Keratinocyte (primary cell): Measurements from ENCODE around the gene ANKS6.

Experiments
- EZH2 ChIP-seq: IDR thresholded peaks from one replicate; pipeline ENCODE4 v1.6.1; 2012; ENCODE audit warnings: inconsistent platforms, mild to moderate bottlenecking, low read length, moderate library complexity
- TF ChIP-seq, protein P1 (sequence below), 3 experiments: IDR thresholded peaks in 1 of 3; conservative IDR thresholded peaks in 1 of 3; optimal IDR thresholded peaks in 1 of 3; 2 replicates in 2 of 3; 3 replicates in 1 of 3; pipeline versions ENCODE3 to v1.5.1; 2011; ENCODE audit warnings: low read length in 3 of 3, mild to moderate bottlenecking in 3 of 3, moderate library complexity in 2 of 3, control low read depth in 1 of 3, inconsistent platforms in 1 of 3; ENCODE audit not compliant: insufficient read depth in 2 of 3; ENCODE audit errors: extremely low read depth in 1 of 3

DNA sequence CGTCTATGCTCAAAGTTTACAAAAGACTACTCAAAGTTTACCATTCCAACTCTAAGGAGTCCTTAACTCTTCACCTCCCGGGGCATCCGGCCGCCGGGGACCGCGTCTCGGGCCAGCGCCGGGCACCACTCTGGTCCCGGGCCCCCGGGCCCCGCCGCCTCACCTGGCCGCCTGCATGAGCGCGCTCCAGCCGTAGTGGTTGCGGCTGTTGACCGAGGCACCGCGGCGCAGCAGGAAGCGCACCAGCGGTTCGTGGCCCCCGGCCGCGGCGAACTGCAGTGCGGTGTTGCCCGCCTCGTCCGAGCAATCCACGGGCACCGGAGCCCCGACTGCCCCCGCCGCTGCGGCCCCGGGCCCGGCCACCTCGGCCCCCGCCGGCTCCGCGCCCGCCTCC, 388 bp downstream of the ANKS6 start:
- TF ChIP-seq, protein P1, sequence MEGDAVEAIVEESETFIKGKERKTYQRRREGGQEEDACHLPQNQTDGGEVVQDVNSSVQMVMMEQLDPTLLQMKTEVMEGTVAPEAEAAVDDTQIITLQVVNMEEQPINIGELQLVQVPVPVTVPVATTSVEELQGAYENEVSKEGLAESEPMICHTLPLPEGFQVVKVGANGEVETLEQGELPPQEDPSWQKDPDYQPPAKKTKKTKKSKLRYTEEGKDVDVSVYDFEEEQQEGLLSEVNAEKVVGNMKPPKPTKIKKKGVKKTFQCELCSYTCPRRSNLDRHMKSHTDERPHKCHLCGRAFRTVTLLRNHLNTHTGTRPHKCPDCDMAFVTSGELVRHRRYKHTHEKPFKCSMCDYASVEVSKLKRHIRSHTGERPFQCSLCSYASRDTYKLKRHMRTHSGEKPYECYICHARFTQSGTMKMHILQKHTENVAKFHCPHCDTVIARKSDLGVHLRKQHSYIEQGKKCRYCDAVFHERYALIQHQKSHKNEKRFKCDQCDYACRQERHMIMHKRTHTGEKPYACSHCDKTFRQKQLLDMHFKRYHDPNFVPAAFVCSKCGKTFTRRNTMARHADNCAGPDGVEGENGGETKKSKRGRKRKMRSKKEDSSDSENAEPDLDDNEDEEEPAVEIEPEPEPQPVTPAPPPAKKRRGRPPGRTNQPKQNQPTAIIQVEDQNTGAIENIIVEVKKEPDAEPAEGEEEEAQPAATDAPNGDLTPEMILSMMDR (optimal IDR thresholded peaks at IDR 0.05 in 1 of 3, IDR thresholded peaks at IDR 0.05 in 1 of 3, conservative IDR thresholded peaks at IDR 0.05 in 1 of 3; ENCODE audit: extremely low read depth in 1 of 3, insufficient read depth in 2 of 3, low read length in 3 of 3), result no peak
- TF ChIP-seq EZH2, result no peak
